Endodermal cell (in vitro differentiated cells): ENCODE results near the gene SLC22A16. TPM values are rescaled to one million over a fixed set of nuclear protein-coding genes. Genes with fewer than 3 reads are reported as not detected.

Experiments
- DNase-seq: peaks from one replicate; pipeline ENCODE4 v3.0.0-alpha.2; 2017
- H3K27ac ChIP-seq: 2 replicates; pipeline ENCODE4 v1.5.1; 2013; ENCODE audit warnings: mild to moderate bottlenecking, low read depth, low read length, moderate library complexity
- H3K27me3 ChIP-seq: 2 replicates; pipeline ENCODE4 v1.6.1; 2013; ENCODE audit warnings: mild to moderate bottlenecking, low read length, moderate library complexity; ENCODE audit not compliant: insufficient read depth, control insufficient read depth, poor library complexity, severe bottlenecking
- H3K36me3 ChIP-seq: 2 replicates; pipeline ENCODE4 v1.7.0; 2013; ENCODE audit warnings: mild to moderate bottlenecking, low read length, moderate library complexity; ENCODE audit not compliant: control insufficient read depth, insufficient read depth
- H3K4me1 ChIP-seq: one replicate; pipeline ENCODE4 v1.7.0; 2013; ENCODE audit warnings: low read length; ENCODE audit not compliant: control insufficient read depth, insufficient read depth
- H3K4me3 ChIP-seq: 2 replicates; pipeline ENCODE4 v1.5.1; 2013; ENCODE audit warnings: mild to moderate bottlenecking, low read length, moderate library complexity
- H3K9ac ChIP-seq: 2 replicates; pipeline ENCODE4 v1.6.1; 2013; ENCODE audit warnings: mild to moderate bottlenecking, low read length, moderate library complexity; ENCODE audit not compliant: poor library complexity, severe bottlenecking; ENCODE audit errors: extremely low read depth
- H3K9me3 ChIP-seq: 2 replicates; pipeline ENCODE4 v1.6.1; 2013; ENCODE audit warnings: mild to moderate bottlenecking, low read length, moderate library complexity; ENCODE audit not compliant: control insufficient read depth
- H3K27ac Mint-ChIP-seq: 2 replicates; pipeline ENCODE4 v1.8.0; 2020; ENCODE audit warnings: mixed read lengths
- H3K27me3 Mint-ChIP-seq: 2 replicates; pipeline ENCODE4 v1.8.0; 2021; ENCODE audit warnings: mild to moderate bottlenecking, mixed read lengths; ENCODE audit not compliant: insufficient read depth
- H3K36me3 Mint-ChIP-seq: 2 replicates; pipeline ENCODE4 v1.8.0; 2020; ENCODE audit warnings: low read depth, mixed read lengths
- H3K4me1 Mint-ChIP-seq: 2 replicates; pipeline ENCODE4 v1.8.0; 2020; ENCODE audit warnings: mixed read lengths
- H3K4me3 Mint-ChIP-seq: 2 replicates; pipeline ENCODE4 v1.8.0; 2020; ENCODE audit warnings: mild to moderate bottlenecking, moderate library complexity, mixed read lengths
- H3K9me3 Mint-ChIP-seq: 2 replicates; pipeline ENCODE4 v1.8.0; 2020; ENCODE audit warnings: mild to moderate bottlenecking, mixed read lengths
- WGBS, 2 experiments: methylation state at CpG; one replicate each; pipeline versions ENCODE4 v1.1.5 to v1.1.7; 2013; ENCODE audit warnings: missing lambda C conversion rate in 2 of 2, mixed read lengths in 1 of 2; ENCODE audit not compliant: insufficient coverage in 1 of 2, insufficient read length in 1 of 2; 5-methylcytosine and 5-hydroxymethylcytosine counted together
- total RNA-seq, 2 donors: library from RNA; stranded (reverse); fragmentation: NEBNext Ultra II Directional in 1 of 2; extraction: Animal tissue kit (Norgen Biotek cat#: 25700) in 1 of 2; gene quantifications; 2 replicates in 1 of 2; 3 replicates in 1 of 2; pipeline ENCODE4 v1.2.1, GENCODE V29; 2021
- TF ChIP-seq, protein P1 (sequence below): fragments of 200-600 bp; sonication (generic); conservative IDR thresholded peaks from 2 replicates; pipeline ENCODE4 v1.5.0; 2021; ENCODE audit warnings: antibody characterized with exemption, mild to moderate bottlenecking

Gene SLC22A16
- total RNA-seq, 2 donors from 2014 or later: not detected

DNA sequence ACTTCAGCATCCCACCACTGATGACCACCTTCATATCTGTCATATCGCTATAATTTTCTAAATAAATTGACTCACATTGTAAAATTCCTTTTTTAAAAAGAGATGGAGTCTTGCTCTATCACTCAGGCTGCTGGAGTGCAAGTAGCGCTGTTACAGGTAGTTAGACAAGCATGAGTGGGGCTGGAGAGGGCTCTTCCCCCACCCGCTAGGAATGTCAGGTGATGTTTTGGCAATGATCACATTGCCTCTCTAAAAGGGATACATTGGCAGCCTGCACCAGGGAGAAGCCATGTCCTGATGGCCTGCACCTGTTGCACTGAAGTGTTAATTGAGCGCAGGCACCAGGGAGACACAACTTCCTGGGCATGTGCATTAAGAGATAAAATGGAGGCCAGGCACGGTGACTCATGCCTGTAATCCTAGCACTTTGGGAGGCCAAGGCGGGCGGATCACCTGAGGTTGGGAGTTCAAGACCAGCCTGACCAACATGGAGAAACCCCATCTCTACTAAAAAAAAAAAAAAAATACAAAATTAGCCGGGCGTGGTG lies 16.9 kb upstream of the SLC22A16 start:
- no peak overlapping the region for H3K4me3 Mint-ChIP-seq
- H3K27ac ChIP-seq: no peak overlapping the region
- TF ChIP-seq, protein P1, sequence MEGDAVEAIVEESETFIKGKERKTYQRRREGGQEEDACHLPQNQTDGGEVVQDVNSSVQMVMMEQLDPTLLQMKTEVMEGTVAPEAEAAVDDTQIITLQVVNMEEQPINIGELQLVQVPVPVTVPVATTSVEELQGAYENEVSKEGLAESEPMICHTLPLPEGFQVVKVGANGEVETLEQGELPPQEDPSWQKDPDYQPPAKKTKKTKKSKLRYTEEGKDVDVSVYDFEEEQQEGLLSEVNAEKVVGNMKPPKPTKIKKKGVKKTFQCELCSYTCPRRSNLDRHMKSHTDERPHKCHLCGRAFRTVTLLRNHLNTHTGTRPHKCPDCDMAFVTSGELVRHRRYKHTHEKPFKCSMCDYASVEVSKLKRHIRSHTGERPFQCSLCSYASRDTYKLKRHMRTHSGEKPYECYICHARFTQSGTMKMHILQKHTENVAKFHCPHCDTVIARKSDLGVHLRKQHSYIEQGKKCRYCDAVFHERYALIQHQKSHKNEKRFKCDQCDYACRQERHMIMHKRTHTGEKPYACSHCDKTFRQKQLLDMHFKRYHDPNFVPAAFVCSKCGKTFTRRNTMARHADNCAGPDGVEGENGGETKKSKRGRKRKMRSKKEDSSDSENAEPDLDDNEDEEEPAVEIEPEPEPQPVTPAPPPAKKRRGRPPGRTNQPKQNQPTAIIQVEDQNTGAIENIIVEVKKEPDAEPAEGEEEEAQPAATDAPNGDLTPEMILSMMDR: no peak
- no peaks in the 10 kb centered on the region for H3K36me3 ChIP-seq
- no peak overlapping the region for H3K4me3 ChIP-seq
- H3K9ac ChIP-seq: no peak overlapping the region
- 91 to 97% methylated on average over 5 to 9 of the region's 9 CpGs for WGBS, 2 experiments
- no peaks in the 10 kb centered on the region for H3K27me3 ChIP-seq
- H3K9me3 ChIP-seq: peaks cover 26% of the 10 kb centered on the region
- H3K36me3 Mint-ChIP-seq: peaks cover 6% of the 10 kb centered on the region
- peaks cover 16% of the 10 kb centered on the region for H3K9me3 Mint-ChIP-seq
- H3K27me3 Mint-ChIP-seq: no peaks in the 10 kb centered on the region
- H3K27ac Mint-ChIP-seq: no peak overlapping the region
- peaks cover 19% of the 10 kb centered on the region for H3K4me1 Mint-ChIP-seq
- peaks cover 8% of the 10 kb centered on the region for H3K4me1 ChIP-seq
- DNase-seq: no peak

DNA sequence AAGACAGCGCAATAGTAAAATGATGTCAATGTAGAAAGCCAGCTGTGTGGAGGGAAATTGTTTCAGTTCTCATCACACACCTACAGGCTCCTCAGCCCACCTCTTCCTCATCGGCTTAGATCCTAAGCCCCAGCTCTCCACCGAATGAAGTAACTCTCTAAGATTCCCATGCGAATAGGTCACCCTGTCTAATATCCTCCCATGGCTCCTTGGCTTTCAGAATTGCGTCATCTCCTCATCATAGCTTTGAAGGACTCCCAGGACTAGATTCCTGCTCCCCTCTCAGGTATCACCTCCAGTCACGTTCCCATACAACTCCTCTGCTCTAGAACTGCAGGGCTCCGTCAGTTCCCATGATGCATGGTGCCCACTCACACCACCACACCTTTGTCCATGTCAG lies 16.2 kb upstream of the SLC22A16 start:
- Histone ChIP-seq H3K9ac (no peak overlapping the region), H3K4me1 (peaks cover 8% of the 10 kb centered on the region), H3K9me3 (peaks cover 19% of the 10 kb centered on the region), H3K27me3 (no peaks in the 10 kb centered on the region), H3K27ac (no peak overlapping the region), H3K4me3 (no peak overlapping the region), H3K36me3 (no peaks in the 10 kb centered on the region)
- Mint-ChIP-seq H3K9me3 (peaks cover 10% of the 10 kb centered on the region), H3K4me3 (no peak overlapping the region), H3K4me1 (peaks cover 19% of the 10 kb centered on the region), H3K27ac (no peak overlapping the region), H3K36me3 (peaks cover 5% of the 10 kb centered on the region), H3K27me3 (no peaks in the 10 kb centered on the region)
- 77 to 78% methylated on average over 6 of the region's 7 CpGs for WGBS, 2 experiments
- no peak for DNase-seq
- TF ChIP-seq, protein P1: no peak

DNA sequence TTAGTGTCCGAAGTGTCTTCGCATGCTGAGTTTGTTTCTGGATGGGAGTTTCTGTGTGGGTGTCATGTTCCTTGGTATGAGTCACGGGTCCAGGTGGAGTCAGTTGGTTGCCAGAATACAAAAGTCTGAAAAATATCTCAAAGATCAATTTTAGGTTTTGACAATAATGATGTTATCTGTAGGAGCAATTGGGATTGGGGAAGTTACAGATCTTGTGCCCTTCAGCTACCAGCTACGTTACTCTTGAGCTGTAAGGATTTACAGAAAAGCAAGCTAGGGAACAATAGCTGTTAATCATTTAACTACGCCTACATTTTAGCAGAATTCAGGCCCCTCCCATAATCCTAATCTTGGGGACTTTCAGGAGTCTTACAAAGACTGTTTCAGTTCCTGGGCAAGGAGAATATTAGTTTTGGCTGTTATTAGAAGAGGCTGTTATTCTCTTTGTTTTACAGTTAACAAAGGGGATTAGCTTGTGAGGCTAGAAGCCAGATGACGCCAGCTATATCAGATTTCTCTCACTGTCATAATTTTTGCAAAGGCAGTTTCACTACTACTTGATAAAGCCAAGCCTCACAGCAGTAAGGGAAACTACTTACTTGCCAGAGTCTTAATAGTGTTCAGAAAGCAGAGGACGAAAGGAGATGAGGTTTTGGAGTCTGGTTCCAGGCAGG lies 15.4 kb upstream of the SLC22A16 start:
- TF ChIP-seq, protein P1: no peak
- no peak for DNase-seq

More for the DNA sequence above, 15.4 kb upstream of the SLC22A16 start:
- Mint-ChIP-seq H3K4me3 (no peak overlapping the region), H3K4me1 (peaks cover 19% of the 10 kb centered on the region), H3K27ac (peak overlapping the region; percentile 90), H3K9me3 (peaks cover 5% of the 10 kb centered on the region), H3K27me3 (no peaks in the 10 kb centered on the region), H3K36me3 (peaks cover 2% of the 10 kb centered on the region)
- H3K4me1 ChIP-seq: peaks cover 8% of the 10 kb centered on the region
- H3K27me3 ChIP-seq: no peaks in the 10 kb centered on the region
- H3K27ac ChIP-seq: no peak overlapping the region
- peaks cover 11% of the 10 kb centered on the region for H3K9me3 ChIP-seq
- H3K36me3 ChIP-seq: no peaks in the 10 kb centered on the region
- 85 to 86% methylated on average over 5 to 7 of the region's 7 CpGs for WGBS, 2 experiments
- H3K4me3 ChIP-seq: peak overlapping the region; percentile 31
- H3K9ac ChIP-seq: no peak overlapping the region
